Lower leg skin (tissue), 4 donors: ENCODE results near the gene APC. TPM values are rescaled to one million over a fixed set of nuclear protein-coding genes. Genes with fewer than 3 reads are reported as not detected.

Experiments
- DNase-seq, 2 donors: peaks; one replicate each; pipeline ENCODE4 v3.0.0-alpha.2; 2019; ENCODE audit warnings: low spot score in 2 of 2
- H3K4me3 ChIP-seq: fragments of 200-600 bp; sonication (generic); 2 replicates; pipeline ENCODE4 v1.5.1; 2017; ENCODE audit warnings: mild to moderate bottlenecking, low read depth; ENCODE audit not compliant: poor library complexity, severe bottlenecking
- CTCF ChIP-seq, 3 donors: fragments of 450-650 bp; IDR thresholded peaks; one replicate each; pipeline ENCODE4 v1.5.1; 2016; ENCODE audit warnings: antibody characterized with exemption in 3 of 3, mild to moderate bottlenecking in 3 of 3, moderate library complexity in 2 of 3
- POLR2A ChIP-seq, 2 donors: fragments of 450-650 bp; IDR thresholded peaks; one replicate each; pipeline ENCODE4 v1.6.1; 2016 to 2017; ENCODE audit warnings: antibody characterized with exemption in 2 of 2, mild to moderate bottlenecking in 1 of 2, moderate library complexity in 1 of 2
- WGBS, 2 donors: methylation state at CpG; one replicate each; pipeline ENCODE4 v1.1.5; 2018; 5-methylcytosine and 5-hydroxymethylcytosine counted together
- intact Hi-C: fragments of 100-400 bp; cut with DNase I; formaldehyde crosslinking; loops from one replicate; pipeline ENCODE4 v1.15.0; 2023; ENCODE audit warnings: low total_unique reads
- total RNA-seq, 4 donors: library from RNA; depleted of rRNA; stranded (reverse); fragments of >200 nt; gene quantifications; one replicate each; pipeline ENCODE4 v1.1.0, GENCODE V29; 2016

The APC gene
- total RNA-seq, 4 donors from 2014 or later = 52.6 to 82.8 (median 61.9) TPM

GRCh38 chr5:112870966-112871365 lies 133.3 kb downstream of the APC start:
- no peak for TF ChIP-seq POLR2A (IDR thresholded peaks at IDR 0.05)
- TF ChIP-seq CTCF (IDR thresholded peaks at IDR 0.05) = no peak
- H3K4me3 ChIP-seq = no peak overlapping the region
- intact Hi-C loops = no loop called here
- 72 to 80% methylated on average over 3 of the region's 3 CpGs for WGBS, 2 donors
- DNase-seq = no peak

- H3K4me3 ChIP-seq = no peak overlapping the region
- TF ChIP-seq POLR2A (IDR thresholded peaks at IDR 0.05) (no peak), CTCF (IDR thresholded peaks at IDR 0.05) (no peak)
- no peak for DNase-seq
- WGBS, 2 donors = 48% methylated on average over 2 of the region's 2 CpGs
- intact Hi-C loops = no loop called here
These were observed 138.7 kb downstream of the APC start for GRCh38 chr5:112876362-112876761.

- DNase-seq = no peak
- no peak overlapping the region for H3K4me3 ChIP-seq
- WGBS, 2 donors = 67 to 76% methylated on average over 4 of the region's 4 CpGs
- intact Hi-C loops = no loop called here
- TF ChIP-seq POLR2A (IDR thresholded peaks at IDR 0.05) (no peak), CTCF (IDR thresholded peaks at IDR 0.05) (no peak)
These were observed 140.4 kb downstream of the APC start for GRCh38 chr5:112878101-112878500.

GRCh38 chr5:112878760-112879159 lies 141.1 kb downstream of the APC start:
- intact Hi-C loops = no loop called here
- TF ChIP-seq CTCF (IDR thresholded peaks at IDR 0.05) (no peak), POLR2A (IDR thresholded peaks at IDR 0.05) (no peak)
- DNase-seq = no peak
- H3K4me3 ChIP-seq = no peak overlapping the region
- 48 to 54% methylated on average over 4 of the region's 4 CpGs for WGBS, 2 donors

DNA sequence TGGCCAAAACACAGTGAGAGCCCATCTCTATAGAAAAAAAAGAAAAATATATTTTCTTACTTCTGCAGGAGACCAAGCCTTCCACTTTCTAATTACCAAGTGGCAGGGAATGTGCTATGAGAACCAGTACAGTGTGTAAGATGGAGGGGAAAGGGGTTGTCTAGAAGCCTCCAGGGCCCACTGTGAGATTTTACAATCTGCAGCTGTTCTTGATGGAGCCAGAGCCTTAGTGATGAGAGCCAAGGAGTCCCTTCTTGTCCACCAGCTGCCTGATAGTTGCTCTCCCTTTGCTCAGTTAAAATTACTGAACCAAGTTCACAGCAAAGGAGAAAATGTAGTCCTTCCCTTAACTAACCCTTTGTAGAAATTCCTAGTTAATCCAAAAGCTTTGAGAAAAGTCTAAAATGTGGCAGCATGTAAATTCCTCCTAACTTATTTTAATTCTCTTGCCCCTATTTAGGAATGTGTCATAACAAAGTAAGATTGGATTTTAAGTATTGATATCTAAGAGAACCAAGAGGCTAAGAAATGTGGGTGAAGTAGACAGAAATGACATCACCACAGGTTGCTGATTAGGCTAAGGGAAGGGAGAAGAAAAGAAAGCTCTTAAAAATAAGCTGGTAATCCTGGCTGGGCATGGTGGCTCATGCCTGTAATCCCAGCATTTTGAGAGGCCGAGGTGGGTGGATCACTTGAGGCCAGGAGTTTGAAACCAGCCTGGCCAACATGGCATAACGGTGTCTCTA lies 142.7 kb downstream of the APC start:
- no peak for TF ChIP-seq CTCF (IDR thresholded peaks at IDR 0.05)
- no peak for TF ChIP-seq POLR2A (IDR thresholded peaks at IDR 0.05)
- DNase-seq = no peak
- intact Hi-C loops = no loop called here
- WGBS, 2 donors = 88 to 100% methylated on average over 2 of the region's 2 CpGs
- H3K4me3 ChIP-seq = no peak overlapping the region

DNA sequence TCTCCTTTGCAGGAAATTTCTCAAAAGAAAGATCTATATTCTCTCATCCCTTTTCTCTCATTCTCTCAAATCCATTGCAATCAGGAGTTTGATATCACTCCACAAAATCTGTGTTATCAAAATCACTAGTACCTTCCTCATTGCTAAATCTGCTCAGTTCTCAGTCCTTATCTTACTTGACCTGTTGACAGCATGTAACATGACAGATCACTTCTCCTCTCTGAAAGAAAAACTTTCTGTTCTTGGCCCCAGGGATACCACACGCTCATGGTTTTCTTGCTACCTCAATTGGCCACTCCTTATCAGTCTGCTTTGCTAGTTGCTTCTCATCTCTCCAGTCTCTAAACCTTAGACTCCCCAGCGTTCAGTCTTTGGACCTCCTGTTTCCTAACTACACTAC lies 145.5 kb downstream of the APC start:
- no peak for DNase-seq

More for the DNA sequence above, 145.5 kb downstream of the APC start:
- 90 to 92% methylated on average over 2 of the region's 2 CpGs for WGBS, 2 donors
- no peak overlapping the region for H3K4me3 ChIP-seq
- intact Hi-C loops = no loop called here
- no peak for TF ChIP-seq CTCF (IDR thresholded peaks at IDR 0.05)
- TF ChIP-seq POLR2A (IDR thresholded peaks at IDR 0.05) = no peak
